ENCODE results near the gene TSPAN31.

The TSPAN31 gene

GRCh38 chr12:57716305-57716704 lies 28.5 kb upstream of the TSPAN31 start:
- H3K36me3 ChIP-seq (ENCODE audit: insufficient read depth, low read length), result peaks cover 61% of the 10 kb centered on the region
- H3K79me2 ChIP-seq (ENCODE audit: insufficient read depth, low read length), result no peaks in the 10 kb centered on the region
- H3K4me3 ChIP-seq (ENCODE audit: low read depth in 1 of 2, low read length in 2 of 2), result no peak overlapping the region
- H3K9ac ChIP-seq (ENCODE audit: low read depth, low read length), result no peak overlapping the region
- no peak overlapping the region for H2AFZ ChIP-seq (ENCODE audit: low read depth, low read length)
- no peak for DNase-seq
- H3K9me3 ChIP-seq (ENCODE audit: insufficient read depth, low read length, severe bottlenecking), result no peaks in the 10 kb centered on the region
- TF ChIP-seq EZH2 (IDR thresholded peaks at IDR 0.05; ENCODE audit: borderline replicate concordance, low read depth, low read length, severe bottlenecking) (no peak), CTCF (IDR thresholded peaks at IDR 0.05; ENCODE audit: borderline replicate concordance, extremely low read depth, low read length, poor library complexity, severe bottlenecking) (no peak)
- no peaks in the 10 kb centered on the region for H3K4me1 ChIP-seq (ENCODE audit: insufficient read depth, low read length)
- no peak overlapping the region for H3K27ac ChIP-seq (ENCODE audit: low read length)
- no peaks in the 10 kb centered on the region for H4K20me1 ChIP-seq (ENCODE audit: insufficient read depth, low read length)
- H3K27me3 ChIP-seq (ENCODE audit: insufficient read depth, low read length, poor library complexity), result no peaks in the 10 kb centered on the region
- no peak overlapping the region for H3K4me2 ChIP-seq (ENCODE audit: insufficient read depth, low read length)
- ATAC-seq (ENCODE audit: insufficient read depth, low read depth), result no peak

- Histone ChIP-seq H4K20me1 (ENCODE audit: insufficient read depth, low read length) (no peaks in the 10 kb centered on the region), H3K79me2 (ENCODE audit: insufficient read depth, low read length) (no peaks in the 10 kb centered on the region), H3K4me1 (ENCODE audit: insufficient read depth, low read length) (no peaks in the 10 kb centered on the region), H3K4me2 (ENCODE audit: insufficient read depth, low read length) (no peak overlapping the region), H3K27ac (ENCODE audit: low read length) (no peak overlapping the region), H3K36me3 (ENCODE audit: insufficient read depth, low read length) (peaks cover 66% of the 10 kb centered on the region), H2AFZ (ENCODE audit: low read depth, low read length) (no peak overlapping the region), H3K4me3 (ENCODE audit: low read depth in 1 of 2, low read length in 2 of 2) (no peak overlapping the region), H3K9me3 (ENCODE audit: insufficient read depth, low read length, severe bottlenecking) (no peaks in the 10 kb centered on the region), H3K27me3 (ENCODE audit: insufficient read depth, low read length, poor library complexity) (no peaks in the 10 kb centered on the region), H3K9ac (ENCODE audit: low read depth, low read length) (no peak overlapping the region)
- ATAC-seq (ENCODE audit: insufficient read depth, low read depth) (no peak), DNase-seq (no peak)
- no peak for TF ChIP-seq EZH2 (IDR thresholded peaks at IDR 0.05; ENCODE audit: borderline replicate concordance, low read depth, low read length, severe bottlenecking)
- TF ChIP-seq CTCF (IDR thresholded peaks at IDR 0.05; ENCODE audit: borderline replicate concordance, extremely low read depth, low read length, poor library complexity, severe bottlenecking), result no peak
These were observed 27.7 kb upstream of the TSPAN31 start for GRCh38 chr12:57717131-57717530.

GRCh38 chr12:57717846-57718640 lies 26.8 kb upstream of the TSPAN31 start:
- no peaks in the 10 kb centered on the region for H3K79me2 ChIP-seq (ENCODE audit: insufficient read depth, low read length)
- no peaks in the 10 kb centered on the region for H4K20me1 ChIP-seq (ENCODE audit: insufficient read depth, low read length)
- no peak overlapping the region for H3K4me2 ChIP-seq (ENCODE audit: insufficient read depth, low read length)
- no peak overlapping the region for H3K9ac ChIP-seq (ENCODE audit: low read depth, low read length)
- H2AFZ ChIP-seq (ENCODE audit: low read depth, low read length), result no peak overlapping the region
- peaks cover 66% of the 10 kb centered on the region for H3K36me3 ChIP-seq (ENCODE audit: insufficient read depth, low read length)
- H3K4me1 ChIP-seq (ENCODE audit: insufficient read depth, low read length), result no peaks in the 10 kb centered on the region
- TF ChIP-seq CTCF (IDR thresholded peaks at IDR 0.05; ENCODE audit: borderline replicate concordance, extremely low read depth, low read length, poor library complexity, severe bottlenecking) (no peak), EZH2 (IDR thresholded peaks at IDR 0.05; ENCODE audit: borderline replicate concordance, low read depth, low read length, severe bottlenecking) (no peak)
- H3K27me3 ChIP-seq (ENCODE audit: insufficient read depth, low read length, poor library complexity), result no peaks in the 10 kb centered on the region
- no peaks in the 10 kb centered on the region for H3K9me3 ChIP-seq (ENCODE audit: insufficient read depth, low read length, severe bottlenecking)
- no peak overlapping the region for H3K4me3 ChIP-seq (ENCODE audit: low read depth in 1 of 2, low read length in 2 of 2)
- DNase-seq (no peak), ATAC-seq (ENCODE audit: insufficient read depth, low read depth) (no peak)
- no peak overlapping the region for H3K27ac ChIP-seq (ENCODE audit: low read length)

All from DND-41 (cell line).